Measurements from ENCODE around the gene TIMM50. TPM values are rescaled to one million over a fixed set of nuclear protein-coding genes. Genes with fewer than 3 reads are reported as not detected.

TIMM50 gene
- total RNA-seq, 1 experiment from 2014 or later, result 85.5 TPM

DNA sequence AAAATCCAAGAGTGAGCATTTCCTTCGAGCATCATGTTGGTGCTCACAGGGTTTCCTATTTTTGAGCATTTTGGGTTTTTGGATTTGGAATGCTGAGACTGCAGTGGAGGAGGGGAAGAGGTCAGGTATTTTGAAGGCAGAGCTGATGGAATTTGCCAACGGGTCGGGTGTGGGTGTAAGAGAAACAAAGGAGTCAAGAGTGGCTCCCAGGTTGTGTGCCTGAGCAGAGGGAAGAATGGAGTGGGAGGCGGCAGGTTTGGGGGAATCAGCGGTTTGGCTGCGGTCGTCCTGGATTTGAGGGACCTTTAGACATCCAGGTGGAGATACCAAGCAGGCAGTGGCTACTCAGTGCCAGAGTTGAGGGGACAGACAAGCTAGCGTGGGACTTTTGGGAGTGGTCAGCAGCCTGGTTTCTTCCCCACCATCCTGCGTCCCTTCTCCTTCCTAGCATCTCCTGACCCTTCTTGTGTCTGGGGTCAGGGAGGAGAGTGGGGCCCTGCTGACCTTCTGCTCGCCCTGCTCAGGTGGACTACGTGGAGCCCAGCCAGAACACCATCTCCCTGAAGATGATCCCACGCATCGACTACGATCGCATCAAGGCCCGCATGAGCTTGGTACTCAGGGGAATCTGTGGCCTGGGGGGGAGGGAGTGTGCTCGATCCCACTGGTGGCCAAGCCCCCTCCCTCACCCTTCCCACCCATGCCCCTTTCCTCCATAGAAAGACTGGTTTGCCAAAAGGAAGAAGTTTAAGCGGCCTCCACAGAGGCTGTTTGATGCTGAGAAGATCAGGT is 14.5 kb upstream of the TIMM50 start:
- no peak overlapping the region for H2AFZ ChIP-seq
- no peaks in the 10 kb centered on the region for H3K9me2 ChIP-seq (ENCODE audit: insufficient read depth)
- H3K4me2 ChIP-seq, result no peak overlapping the region
- H4K20me1 ChIP-seq (ENCODE audit: insufficient read depth), result peaks cover 3% of the 10 kb centered on the region; the same call in 1 of the 2 replicates
- H3K79me2 ChIP-seq (ENCODE audit: low read depth), result no peaks in the 10 kb centered on the region
- intact Hi-C loops (cut with micrococcal nuclease; ENCODE audit: unreplicated experiment), result no loop called here
- no peaks in the 10 kb centered on the region for H3K9me3 ChIP-seq (ENCODE audit: insufficient read depth, low read depth)
- TF ChIP-seq, protein P1, sequence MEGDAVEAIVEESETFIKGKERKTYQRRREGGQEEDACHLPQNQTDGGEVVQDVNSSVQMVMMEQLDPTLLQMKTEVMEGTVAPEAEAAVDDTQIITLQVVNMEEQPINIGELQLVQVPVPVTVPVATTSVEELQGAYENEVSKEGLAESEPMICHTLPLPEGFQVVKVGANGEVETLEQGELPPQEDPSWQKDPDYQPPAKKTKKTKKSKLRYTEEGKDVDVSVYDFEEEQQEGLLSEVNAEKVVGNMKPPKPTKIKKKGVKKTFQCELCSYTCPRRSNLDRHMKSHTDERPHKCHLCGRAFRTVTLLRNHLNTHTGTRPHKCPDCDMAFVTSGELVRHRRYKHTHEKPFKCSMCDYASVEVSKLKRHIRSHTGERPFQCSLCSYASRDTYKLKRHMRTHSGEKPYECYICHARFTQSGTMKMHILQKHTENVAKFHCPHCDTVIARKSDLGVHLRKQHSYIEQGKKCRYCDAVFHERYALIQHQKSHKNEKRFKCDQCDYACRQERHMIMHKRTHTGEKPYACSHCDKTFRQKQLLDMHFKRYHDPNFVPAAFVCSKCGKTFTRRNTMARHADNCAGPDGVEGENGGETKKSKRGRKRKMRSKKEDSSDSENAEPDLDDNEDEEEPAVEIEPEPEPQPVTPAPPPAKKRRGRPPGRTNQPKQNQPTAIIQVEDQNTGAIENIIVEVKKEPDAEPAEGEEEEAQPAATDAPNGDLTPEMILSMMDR (conservative IDR thresholded peaks at IDR 0.05), result no peak
- TF ChIP-seq EZH2 (IDR thresholded peaks at IDR 0.05; ENCODE audit: low read depth), result no peak
- BruUV-seq (replicated peaks), result no TSS peak
- no peaks in the 10 kb centered on the region for H3K27me3 ChIP-seq (ENCODE audit: insufficient read depth, low read depth)
- H3K36me3 ChIP-seq (ENCODE audit: low read depth), result peaks cover 16% of the 10 kb centered on the region; the same call in 1 of the 2 replicates
- H3F3A ChIP-seq (ENCODE audit: insufficient read depth, low read depth), result peaks cover 3% of the 10 kb centered on the region; the same call in 1 of the 2 replicates
- POLR2A ChIA-PET (ENCODE audit: unreplicated experiment), result no interaction called here
- H3K4me3 ChIP-seq, result no peak overlapping the region
- H3K27ac ChIP-seq, result no peak overlapping the region
- H3K4me1 ChIP-seq (replicated peaks; ENCODE audit: insufficient read depth), result no peaks in the 10 kb centered on the region
- CTCF ChIA-PET, result interaction anchor here (0.6 kb wide), 1 partner anchor 67 kb away, joined by 6 read pairs; the partner anchor contains the start of gene EID2B
- no peak for DNase-seq

DNA sequence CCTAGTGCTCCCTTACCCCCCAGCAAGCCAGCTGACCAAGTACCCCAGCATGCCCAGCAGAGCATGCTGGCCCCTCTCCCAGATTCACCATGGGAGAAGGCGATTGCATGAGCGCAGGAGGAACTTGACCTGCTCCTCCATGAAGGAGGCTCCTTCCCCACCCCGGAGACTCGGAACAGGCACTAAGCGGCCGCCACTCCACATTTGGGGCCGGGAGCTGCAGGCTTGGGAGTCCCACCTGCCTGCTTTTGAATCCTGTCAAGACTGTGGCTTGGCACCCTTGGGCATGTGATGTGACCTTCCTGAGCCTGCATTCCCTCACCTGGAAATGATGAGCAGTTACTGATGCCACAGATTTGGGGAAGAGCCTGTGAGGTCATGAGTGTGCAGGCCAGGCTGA is 12.7 kb upstream of the TIMM50 start:
- H4K20me1 ChIP-seq (ENCODE audit: insufficient read depth), result peaks cover 3% of the 10 kb centered on the region; the same call in 1 of the 2 replicates
- H3K79me2 ChIP-seq (ENCODE audit: low read depth), result no peaks in the 10 kb centered on the region
- peaks cover 3% of the 10 kb centered on the region; the same call in 1 of the 2 replicates for H3F3A ChIP-seq (ENCODE audit: insufficient read depth, low read depth)
- no peaks in the 10 kb centered on the region for H3K4me1 ChIP-seq (replicated peaks; ENCODE audit: insufficient read depth)
- ChIA-PET POLR2A (ENCODE audit: unreplicated experiment) (no interaction called here), CTCF (no interaction called here)
- TF ChIP-seq, protein P1 (conservative IDR thresholded peaks at IDR 0.05), result no peak
- TF ChIP-seq EZH2 (IDR thresholded peaks at IDR 0.05; ENCODE audit: low read depth), result no peak
- BruUV-seq (replicated peaks), result no TSS peak
- no peak overlapping the region for H3K4me2 ChIP-seq
- no peaks in the 10 kb centered on the region for H3K27me3 ChIP-seq (ENCODE audit: insufficient read depth, low read depth)
- no peak overlapping the region for H3K27ac ChIP-seq
- H2AFZ ChIP-seq, result no peak overlapping the region
- no peak overlapping the region for H3K4me3 ChIP-seq
- intact Hi-C loops (cut with micrococcal nuclease; ENCODE audit: unreplicated experiment), result no loop called here
- no peak for DNase-seq
- no peaks in the 10 kb centered on the region for H3K9me3 ChIP-seq (ENCODE audit: insufficient read depth, low read depth)
- no peaks in the 10 kb centered on the region for H3K9me2 ChIP-seq (ENCODE audit: insufficient read depth)
- peaks cover 19% of the 10 kb centered on the region; the same call in 1 of the 2 replicates for H3K36me3 ChIP-seq (ENCODE audit: low read depth)

DNA sequence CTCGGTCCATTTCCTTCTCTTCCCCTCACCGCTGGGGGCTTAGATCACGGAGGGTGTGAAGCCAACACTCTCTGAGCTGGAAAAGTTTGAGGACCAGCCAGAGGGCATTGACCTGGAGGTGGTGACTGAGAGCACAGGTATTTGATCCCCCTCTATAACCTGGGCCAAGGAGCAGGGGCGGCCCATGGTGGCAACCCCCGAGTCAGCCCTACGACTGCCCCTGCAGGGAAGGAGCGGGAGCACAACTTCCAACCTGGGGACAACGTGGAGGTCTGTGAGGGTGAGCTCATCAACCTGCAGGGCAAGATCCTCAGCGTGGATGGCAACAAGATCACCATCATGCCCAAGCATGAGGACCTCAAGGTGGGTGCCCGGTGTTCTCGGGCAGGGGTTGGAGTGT is 11.6 kb upstream of the TIMM50 start:
- TF ChIP-seq, protein P1 (conservative IDR thresholded peaks at IDR 0.05), result no peak
- no peak for TF ChIP-seq EZH2 (IDR thresholded peaks at IDR 0.05; ENCODE audit: low read depth)
- H3K27me3 ChIP-seq (ENCODE audit: insufficient read depth, low read depth), result no peaks in the 10 kb centered on the region

More for the DNA sequence above, 11.6 kb upstream of the TIMM50 start:
- no TSS peak for BruUV-seq (replicated peaks)
- no peak overlapping the region for H3K4me3 ChIP-seq
- H3K36me3 ChIP-seq (ENCODE audit: low read depth), result 0 out of 2 replicates have a peak, but pooled peaks cover 12% of the 10 kb centered on the region
- no peaks in the 10 kb centered on the region for H3K9me3 ChIP-seq (ENCODE audit: insufficient read depth, low read depth)
- H4K20me1 ChIP-seq (ENCODE audit: insufficient read depth), result peaks cover 3% of the 10 kb centered on the region; the same call in 1 of the 2 replicates
- no peak overlapping the region for H3K4me2 ChIP-seq
- H3K9me2 ChIP-seq (ENCODE audit: insufficient read depth), result no peaks in the 10 kb centered on the region
- no peak for DNase-seq
- H2AFZ ChIP-seq, result no peak overlapping the region
- CTCF ChIA-PET, result no interaction called here
- no peak overlapping the region for H3K27ac ChIP-seq
- intact Hi-C loops (cut with micrococcal nuclease; ENCODE audit: unreplicated experiment), result no loop called here
- no peaks in the 10 kb centered on the region for H3K79me2 ChIP-seq (ENCODE audit: low read depth)
- H3K4me1 ChIP-seq (replicated peaks; ENCODE audit: insufficient read depth), result no peaks in the 10 kb centered on the region
- H3F3A ChIP-seq (ENCODE audit: insufficient read depth, low read depth), result no peaks in the 10 kb centered on the region
- POLR2A ChIA-PET (ENCODE audit: unreplicated experiment), result no interaction called here

Data from PC-9 (cell line).